Stimulated activated CD8-positive, alpha-beta memory T cell treated with anti-CD3 and anti-CD28 coated beads, Interleukin-2, amount 100 ng/mL, for 48 hours (primary cell): ENCODE data around the gene GRIA3.
"Not testable (repeated sequence)": the region's sequence is repeated elsewhere in the genome, so short reads cannot be mapped to it uniquely, and the experiment has no call there.

ENCODE experiments used
- DNase-seq, 2 donors: peaks; one replicate each; pipeline ENCODE4 v3.0.0-alpha.2; 2020; ENCODE audit warnings: low read depth in 2 of 2

GRIA3 gene

DNA sequence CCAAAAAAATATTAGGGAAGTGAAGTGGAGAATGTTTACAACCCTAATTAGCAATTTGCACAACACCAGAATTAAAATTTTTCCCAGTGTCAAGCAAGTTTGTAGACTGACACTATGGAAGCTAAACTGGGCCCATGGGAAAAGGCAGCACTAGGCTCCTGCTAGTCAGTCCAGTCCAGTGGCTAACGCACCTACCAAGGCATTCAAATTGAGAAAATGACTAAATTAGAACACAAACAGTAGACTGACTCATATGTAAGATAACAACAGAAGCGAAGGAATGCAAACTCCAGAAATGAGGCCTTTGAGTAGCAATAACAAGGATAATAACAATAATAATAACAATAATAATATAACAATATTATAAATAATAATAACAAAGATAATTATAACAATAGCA is 90.7 kb downstream of the GRIA3 start:
- no peak for DNase-seq

DNA sequence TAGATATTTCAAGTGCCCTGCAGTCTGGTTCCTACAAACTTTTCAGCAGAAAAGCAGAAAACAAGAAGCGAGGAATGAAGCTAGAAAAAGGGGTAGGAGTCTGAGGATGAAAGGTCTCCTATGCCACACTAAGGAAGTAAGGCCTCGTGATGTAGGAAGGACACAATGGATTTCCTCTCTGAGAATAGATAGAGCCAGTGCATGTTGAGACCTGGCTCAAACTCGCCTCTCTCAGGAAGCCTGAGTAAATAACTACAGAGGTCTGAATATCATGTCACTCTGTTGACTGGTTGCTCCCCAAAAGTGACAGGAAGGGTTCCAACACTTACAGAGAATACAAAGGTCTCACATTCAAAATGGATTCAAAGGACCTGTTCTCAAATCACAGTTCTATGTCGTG is 93.3 kb downstream of the GRIA3 start:
- no peak for DNase-seq

DNA sequence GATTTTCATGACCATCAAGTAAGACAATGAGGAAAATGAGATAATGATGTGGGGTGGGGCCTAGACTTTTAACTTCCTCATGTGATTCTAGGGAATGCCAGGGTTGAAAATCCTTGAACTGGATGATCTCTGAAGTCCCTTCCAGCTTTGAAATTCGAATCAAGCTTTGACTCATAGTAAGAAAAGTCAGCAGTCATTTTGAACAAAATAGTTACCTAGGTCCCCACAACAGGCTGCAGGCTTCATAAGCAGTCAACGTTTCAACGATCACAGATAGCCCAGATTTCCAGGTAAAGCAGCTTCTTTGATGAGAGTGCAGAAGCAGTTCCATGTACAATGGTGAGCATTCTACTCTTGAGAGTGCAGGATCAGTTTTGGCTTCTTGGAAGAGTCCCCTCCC is 93.7 kb downstream of the GRIA3 start:
- DNase-seq = no peak

DNA sequence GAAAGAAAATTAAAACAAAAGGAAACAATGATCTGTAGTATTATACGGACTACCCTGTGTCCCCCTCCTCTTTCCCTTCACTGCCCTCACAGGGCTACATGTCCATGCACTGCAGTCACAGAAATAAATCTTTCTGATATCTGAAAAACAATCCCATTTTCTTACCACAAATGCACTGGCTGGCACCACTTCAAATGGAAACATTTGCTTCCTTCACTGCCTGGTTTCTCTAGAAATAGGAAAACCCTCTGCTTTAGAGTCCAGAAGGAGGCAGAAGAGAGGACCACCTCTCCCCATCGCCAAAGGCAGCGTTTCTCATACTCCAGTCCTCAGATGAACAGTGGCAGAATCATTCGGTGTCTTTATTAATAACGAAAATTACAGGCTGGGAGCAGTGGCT is 98.2 kb downstream of the GRIA3 start:
- no peak for DNase-seq

DNA sequence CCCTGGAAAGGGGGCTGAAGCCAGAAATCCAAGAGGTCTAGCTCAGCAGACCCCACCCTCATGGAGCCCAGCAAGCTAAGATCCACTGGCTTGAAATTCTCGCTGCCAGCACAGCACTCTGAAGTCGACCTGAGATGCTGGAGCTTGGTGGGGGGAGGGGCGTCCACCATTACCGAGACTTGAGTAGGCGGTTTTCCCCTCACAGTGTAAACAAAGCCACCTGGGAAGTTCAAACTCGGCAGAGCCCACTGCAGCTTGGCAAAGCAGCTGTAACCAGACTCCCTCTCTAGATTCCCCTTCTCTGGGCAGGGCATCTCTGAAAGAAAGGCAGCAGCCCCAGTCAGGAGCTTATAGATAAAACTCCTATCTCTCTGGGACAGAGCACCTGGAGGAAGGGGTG is 99.3 kb downstream of the GRIA3 start:
- DNase-seq = not testable (repeated sequence)

DNA sequence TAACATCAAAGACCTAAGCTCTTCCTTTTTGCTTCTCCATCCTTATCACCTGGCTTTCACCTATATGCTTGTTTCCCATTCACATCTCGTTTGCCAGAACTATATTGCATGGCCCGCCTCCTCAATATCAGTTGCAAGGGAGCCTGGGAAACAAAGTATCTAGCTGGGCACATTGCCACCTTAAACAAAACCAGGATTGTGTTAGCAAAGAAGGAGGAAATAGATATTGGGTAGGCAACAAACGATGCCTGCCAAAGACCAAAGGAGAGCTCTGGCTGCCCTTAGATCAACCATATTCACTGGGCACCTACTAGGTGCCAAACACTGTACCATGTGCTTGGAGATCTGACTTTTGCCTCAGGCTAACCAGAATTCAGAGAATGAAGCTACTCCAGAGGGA is 107.5 kb downstream of the GRIA3 start:
- no peak for DNase-seq

DNA sequence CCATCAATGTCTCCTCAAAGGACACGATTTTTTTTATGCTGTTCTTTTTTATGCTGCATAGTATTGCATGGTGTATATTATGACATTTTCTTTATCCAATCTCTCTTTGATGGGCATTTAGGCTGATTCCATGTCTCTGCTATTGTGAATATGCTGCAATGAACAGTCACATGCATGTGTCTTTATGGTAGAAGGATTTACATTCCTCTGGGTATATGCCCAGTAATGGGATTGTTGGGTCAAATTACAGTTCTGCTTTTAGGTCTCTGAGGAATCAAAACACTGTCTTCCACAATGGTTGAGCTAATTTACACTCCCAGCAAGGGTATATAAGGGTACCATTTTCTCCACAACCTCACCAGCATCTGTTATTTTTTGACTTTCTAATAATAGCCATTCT is 113.9 kb downstream of the GRIA3 start:
- no peak for DNase-seq

DNA sequence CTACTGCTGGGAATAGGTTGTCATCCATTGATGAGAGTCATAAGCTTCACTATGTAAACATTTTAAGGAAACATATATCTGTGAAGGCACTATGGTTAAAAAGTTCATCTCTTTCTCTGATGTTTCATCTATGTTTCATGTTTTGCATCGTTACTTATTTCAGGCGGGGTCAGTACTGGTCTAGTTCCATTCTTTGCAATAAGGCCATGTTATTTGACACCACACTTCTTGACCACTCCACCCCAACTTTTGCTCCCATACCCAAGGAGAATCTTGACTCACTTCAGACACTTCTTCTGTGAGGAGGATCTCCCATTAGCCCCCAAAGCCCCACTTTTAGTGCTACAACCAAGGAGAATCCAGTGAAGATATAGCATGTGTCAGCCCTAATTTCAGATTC is 119.4 kb downstream of the GRIA3 start:
- DNase-seq = no peak

DNA sequence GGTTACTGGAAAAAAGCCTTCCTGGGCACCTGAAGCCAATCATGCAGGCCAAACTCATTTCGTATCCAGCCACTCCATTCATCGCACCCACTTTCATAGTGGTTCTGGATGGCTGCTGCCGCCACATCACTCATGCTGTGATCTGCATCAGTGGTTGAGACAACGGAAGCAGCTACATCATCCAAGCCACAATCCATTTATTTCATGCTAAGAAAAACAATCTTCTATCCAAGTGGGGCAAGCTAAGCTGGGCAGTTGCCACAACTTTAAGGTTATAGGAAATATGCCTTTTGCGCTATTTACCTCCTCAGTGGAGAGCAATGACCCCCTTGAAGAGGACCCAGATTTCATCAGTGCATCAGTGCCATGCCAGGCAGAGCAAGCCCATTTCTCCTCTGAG is 124.6 kb downstream of the GRIA3 start:
- DNase-seq = no peak

DNA sequence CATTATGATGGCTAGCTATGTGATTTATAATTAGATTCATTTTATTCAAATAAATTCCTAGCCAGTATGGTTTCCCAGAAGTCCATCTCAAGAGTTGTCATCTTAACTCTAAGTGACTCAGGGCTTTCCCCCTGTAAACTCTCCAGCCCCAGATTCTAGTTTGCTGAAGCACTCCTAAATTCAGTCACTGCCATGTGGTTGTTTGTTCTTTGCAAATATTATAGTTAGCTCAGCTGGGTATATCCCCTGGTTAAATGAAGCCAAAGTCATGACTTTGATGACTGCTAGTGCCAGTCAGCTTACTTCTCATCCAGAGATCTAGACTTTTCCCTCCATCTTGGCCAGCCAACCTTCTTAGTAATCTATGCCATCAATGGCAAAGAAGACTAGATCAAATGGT is 126.0 kb downstream of the GRIA3 start:
- no peak for DNase-seq

DNA sequence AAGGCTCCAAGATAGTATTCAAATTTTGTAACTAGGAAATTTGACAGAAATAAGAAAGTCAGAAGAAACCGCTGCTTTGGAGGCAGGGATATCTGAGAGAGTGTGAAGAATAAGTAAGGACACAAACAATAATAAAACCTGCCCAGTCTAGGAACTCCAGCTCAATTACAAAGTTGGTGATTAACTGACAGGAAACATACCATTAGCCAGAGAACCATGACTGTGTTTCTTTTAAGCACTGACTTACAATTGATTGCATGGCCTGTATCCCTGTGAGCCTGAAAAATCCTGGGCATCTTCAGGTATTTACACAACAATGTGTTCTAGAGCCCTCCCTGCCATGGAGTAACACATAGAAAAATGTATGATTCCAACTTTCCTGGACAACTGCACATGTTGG is 127.4 kb downstream of the GRIA3 start:
- no peak for DNase-seq

DNA sequence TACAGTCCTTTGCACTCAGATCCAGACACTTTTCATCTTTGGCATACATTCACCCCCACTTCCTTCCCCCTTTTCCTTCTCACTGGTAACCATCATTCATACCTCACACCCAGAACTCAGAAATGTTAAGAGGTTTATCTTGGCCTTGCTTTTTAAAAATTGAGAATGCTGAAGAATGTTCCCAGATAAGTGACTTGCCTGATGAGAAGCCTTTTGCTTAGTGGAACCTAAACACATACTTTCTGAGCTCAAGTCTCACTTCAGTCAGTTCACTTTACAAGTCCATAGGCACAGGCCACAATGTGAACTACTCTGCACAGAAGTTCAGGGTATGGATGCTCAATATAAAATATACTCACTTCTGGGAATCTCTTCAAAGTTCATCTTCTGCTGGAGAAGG is 129.4 kb downstream of the GRIA3 start:
- no peak for DNase-seq

DNA sequence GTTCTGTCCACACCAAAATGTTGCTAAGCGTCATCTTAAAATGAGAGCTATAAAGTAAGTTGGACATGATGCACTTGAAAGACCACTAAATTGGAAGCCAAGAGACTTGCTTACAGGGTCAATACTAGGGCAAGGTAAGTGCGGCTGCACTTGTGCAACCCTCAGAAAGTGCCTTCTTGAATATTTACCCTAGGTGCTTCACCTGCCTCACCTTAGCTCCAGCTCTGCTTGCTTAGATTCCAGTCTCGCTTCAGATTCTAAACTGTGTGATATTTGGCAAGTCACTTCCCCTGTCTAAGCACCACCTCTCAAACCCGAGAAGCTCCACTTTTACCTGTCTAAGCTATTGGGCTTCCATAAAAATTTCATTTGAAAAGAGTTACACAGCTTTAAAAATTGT is 136.5 kb downstream of the GRIA3 start:
- DNase-seq = no peak

DNA sequence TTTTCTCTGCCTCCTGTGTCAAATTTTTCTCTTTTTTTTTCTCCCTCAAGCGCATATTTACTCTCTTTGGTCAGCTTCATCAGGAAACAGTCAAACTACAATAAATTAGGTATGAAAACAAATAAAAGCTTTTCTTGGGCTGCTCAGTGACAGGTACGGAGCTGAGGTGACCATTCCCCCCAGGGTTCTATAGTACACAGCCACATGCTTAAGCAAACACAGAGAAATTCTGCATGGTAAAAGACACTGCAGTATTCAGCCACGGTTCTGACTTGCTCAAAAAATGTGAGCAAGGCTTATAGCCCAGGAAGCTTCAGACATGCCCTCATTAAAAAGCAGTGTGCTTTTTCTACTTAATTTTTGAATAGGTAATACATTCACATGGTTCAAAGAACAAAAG is 138.5 kb downstream of the GRIA3 start:
- DNase-seq = no peak

DNA sequence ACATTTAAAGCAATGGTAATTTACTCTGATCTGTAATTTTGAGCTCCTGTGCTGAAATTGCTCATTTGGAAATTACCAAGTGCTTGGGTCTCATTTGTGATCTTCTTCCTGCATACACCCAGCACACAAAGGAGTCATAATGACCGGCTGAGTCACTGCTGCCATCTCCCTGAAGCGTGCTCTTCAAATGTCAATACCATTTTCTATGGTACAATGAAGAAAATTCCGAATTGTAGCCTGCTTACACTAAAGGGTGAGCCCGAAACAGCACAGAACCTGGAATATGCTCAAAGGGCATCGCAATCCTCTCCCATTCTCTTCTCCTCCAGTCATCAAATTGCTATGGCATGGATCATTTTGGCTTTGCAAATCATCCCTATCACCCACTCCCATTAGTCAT is 140.5 kb downstream of the GRIA3 start:
- DNase-seq = no peak

DNA sequence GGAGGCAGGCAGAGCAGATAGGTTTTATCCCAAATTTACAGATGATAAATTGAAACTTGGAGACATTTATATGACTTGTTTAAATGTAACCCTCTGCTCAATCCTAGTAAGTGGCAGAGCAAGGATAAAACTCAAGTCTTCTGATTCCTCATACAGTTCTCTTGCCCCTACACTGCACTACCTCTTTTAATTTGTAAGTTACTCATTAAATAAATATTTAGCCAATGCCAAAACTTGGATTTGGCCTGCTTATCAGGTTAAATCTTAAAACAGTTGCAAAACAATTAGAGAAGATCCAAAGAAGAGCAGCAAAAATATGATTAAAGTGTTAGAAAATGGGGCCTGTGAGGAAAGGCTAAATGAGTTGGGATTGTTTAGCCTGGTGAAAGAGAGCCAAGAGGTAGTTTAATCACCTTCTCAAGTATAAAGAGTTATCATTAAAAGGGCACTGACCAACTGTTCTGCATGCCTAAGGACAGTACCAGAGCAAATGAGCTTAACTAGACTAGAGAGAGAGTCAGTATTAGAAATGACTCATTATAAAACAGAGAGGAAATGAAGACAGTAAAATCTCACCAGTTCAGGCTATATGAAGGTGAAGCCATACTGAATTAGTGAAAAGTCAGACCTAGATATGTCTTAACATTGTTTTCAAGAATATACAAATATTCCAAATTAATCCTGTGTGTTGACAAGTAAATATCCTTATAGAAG is 146.3 kb downstream of the GRIA3 start:
- DNase-seq = no peak

DNA sequence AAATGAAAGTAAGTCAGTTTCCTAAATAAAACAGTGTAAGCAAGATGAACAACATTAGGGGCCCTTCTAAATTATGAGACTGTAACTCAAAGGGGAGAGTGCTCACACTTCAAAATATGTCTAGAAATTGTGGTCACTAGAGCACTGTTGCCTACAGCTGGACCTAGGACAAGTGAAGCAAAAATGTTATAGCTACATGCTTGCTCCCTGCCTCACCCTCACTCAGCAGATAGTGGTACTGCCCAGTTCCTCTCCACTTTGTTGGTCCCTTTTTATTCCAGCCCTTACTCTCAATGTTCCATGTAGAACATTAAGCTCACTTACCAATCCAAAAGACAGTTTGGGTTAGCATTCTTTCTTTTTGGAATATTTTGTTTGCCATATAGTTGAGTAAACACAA is 147.3 kb downstream of the GRIA3 start:
- no peak for DNase-seq

DNA sequence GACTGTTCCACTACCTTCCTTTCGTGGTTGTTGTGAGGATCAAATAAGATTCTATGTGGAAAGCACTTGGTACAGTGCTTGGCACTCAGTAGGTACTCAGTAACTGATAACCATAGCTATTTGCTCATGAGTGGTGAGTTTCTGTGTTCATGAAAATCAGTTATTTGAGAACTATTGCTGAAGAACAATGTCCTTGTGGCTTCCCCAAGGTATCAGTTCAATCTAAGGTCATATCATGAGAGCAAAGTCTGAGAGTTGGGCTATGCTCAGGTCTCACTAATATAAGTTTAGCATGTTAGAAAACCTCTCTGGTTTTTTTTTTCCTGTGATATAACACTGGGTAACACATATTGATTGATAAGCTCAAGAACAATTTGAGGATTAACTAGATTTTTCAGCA is 147.8 kb downstream of the GRIA3 start:
- DNase-seq = no peak

DNA sequence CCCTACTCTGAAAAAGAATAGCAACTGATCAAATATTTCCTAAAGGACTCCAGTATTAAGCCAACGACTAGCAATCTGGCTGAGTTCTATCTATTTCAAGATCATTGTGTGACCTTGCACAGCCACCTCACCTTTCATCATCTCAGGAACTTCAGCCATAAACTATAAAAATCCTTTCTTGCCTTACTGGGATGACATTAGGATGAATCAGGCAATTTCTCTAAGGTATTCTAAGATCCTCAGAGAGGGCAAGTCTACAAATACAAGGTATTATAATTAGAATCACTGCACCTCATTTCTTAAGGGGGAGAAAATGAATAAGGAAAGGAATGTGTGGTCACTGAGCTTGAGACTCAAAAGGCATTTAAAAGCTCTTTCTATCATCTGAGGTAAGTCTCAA is 152.6 kb downstream of the GRIA3 start:
- DNase-seq = no peak

DNA sequence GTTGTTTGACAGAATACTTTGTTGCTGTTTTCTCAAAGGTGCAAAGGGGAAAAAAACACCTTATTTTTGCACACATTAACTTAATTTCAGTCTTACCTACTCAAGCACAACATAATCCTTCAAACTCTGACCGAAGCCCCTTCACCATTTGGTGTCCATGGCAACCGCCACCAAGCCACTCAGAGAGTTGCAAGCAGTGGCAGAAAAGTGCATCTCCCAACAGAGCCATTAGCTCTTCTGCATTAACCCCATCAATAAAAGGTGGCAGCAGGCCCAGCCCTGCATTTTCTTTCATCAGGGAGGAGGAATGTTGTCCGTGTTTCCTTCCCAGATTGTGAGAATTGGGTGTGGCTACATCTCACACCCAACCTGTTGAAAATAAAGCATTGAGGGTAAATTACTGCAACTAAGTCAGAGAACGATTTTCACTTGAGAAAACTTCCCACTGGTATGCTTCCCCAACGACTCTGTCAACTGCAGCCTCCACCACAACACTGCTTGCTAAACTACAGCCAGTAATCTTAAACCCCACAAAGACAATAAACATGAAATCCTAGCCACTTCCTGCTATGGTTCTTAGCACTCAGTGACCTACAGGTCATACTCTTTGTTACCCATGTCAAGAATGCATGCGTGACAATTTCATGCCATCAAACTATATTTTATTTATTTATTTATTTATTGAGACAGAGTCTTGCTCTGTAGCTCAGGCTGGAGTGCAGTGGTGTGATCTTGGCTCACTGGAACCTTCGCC is 154.0 kb downstream of the GRIA3 start:
- no peak for DNase-seq

DNA sequence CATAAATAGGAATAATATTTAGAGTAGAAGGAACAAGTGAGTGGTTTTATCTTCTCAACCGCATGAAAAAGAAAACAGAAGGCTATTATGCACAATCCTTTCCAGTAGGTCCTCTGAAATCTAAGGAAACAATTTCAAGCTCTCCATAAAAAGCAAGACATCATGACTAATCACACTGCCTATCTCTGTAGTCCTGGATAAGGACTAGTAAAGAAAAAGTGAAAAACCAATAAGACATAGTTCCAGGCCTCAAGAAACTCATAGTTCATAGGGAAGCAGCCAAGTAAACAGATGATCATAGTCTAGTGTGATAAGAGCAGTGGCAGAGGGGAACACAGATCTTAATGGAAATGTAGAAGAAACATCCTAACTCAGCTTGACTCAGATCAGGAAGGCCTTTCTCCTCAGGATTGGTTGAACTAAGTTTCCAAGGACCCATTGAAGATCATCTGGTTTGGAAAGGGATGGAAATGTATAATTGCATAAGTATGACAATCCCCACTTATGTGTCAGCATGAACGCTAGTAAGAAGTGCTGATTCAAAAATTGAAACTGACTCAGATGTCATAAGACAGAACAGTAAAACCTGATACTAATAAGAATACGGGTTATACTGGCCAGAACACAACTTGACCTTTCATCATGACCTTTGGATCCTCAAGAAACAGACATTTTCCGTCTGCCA is 155.3 kb downstream of the GRIA3 start:
- no peak for DNase-seq

DNA sequence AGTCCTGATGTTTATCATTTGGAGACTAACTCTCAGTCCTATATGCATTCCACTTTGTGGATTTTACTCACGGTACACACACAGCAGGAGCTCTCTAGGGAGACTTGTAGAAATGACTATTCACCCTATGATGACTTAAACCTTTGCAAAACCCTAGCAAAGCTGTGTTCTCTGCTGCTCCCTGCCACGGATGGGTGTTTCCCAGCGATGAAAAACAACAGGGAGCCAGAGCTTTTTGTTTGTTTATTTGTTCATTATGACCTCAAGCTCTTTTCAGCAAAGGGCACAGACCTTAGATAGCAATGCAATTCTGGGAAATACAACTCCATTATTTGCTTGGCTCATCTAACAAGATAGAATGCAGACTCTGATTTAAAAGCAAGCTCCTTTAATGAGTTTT is 156.6 kb downstream of the GRIA3 start:
- DNase-seq = no peak

DNA sequence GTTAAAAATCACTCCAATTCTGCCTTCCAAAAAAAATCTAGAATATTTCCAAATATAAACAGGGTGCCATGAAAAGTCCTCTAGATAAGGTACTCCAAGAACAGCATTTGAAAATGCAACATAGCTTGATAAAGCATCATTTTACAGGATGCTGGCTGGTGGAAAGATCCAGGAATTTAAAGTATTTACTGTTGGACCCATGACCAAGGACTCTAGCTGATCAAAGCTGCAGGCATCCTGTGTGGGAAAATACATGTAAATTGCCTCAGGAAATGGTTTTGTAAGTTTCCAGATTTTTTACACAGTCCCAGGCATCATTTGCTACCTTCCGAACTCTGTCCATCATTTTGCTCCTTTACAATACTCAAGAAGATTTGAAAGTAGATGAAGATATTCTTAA is 164.4 kb downstream of the GRIA3 start:
- DNase-seq = no peak
